MCF 10A (cell line): ENCODE results near the gene RIMS4. TPM values are rescaled to one million over a fixed set of nuclear protein-coding genes. Genes with fewer than 3 reads are reported as not detected.
A peak's percentile ranks its signal among the peaks of the same experiment; 100 is the strongest.

ENCODE experiments used
- BruUV-seq: library from RNA; stranded (reverse); fragments of 400-500 nt; replicated peaks from 2 replicates; lab custom pipeline; 2021; lab: Mats Ljungman, UMichigan
- CTCF ChIA-PET: fragments of 300-600 bp; sonication (Branson Sonifier 250); formaldehyde crosslinking; extraction: SDS; loops from one replicate; lab custom pipeline; 2021; ENCODE audit warnings: antibody characterized with exemption, inconsistent platforms; lab: Yijun Ruan, JAX
- POLR2A ChIA-PET: fragments of 300-600, 350-650 bp; sonication (Branson Sonifier 250); formaldehyde crosslinking; extraction: SDS; loops from one replicate; lab custom pipeline; 2020; ENCODE audit warnings: antibody characterized with exemption, inconsistent platforms; lab: Yijun Ruan, JAX
- DNase-seq: peaks from one replicate; pipeline ENCODE4 v3.0.0-alpha.2; 2018; ENCODE audit not compliant: unreplicated experiment
- H3K27ac Mint-ChIP-seq: one replicate; pipeline ENCODE4 v1.8.0; 2022; ENCODE audit warnings: mild to moderate bottlenecking, low read depth, mixed read lengths; ENCODE audit not compliant: unreplicated experiment
- H3K27me3 Mint-ChIP-seq: one replicate; pipeline ENCODE4 v1.8.0; 2022; ENCODE audit warnings: mixed read lengths; ENCODE audit not compliant: insufficient read depth, unreplicated experiment
- H3K36me3 Mint-ChIP-seq: one replicate; pipeline ENCODE4 v1.8.0; 2022; ENCODE audit warnings: mild to moderate bottlenecking, moderate library complexity, mixed read lengths; ENCODE audit not compliant: insufficient read depth, unreplicated experiment
- H3K4me1 Mint-ChIP-seq: one replicate; pipeline ENCODE4 v1.8.0; 2022; ENCODE audit warnings: mixed read lengths; ENCODE audit not compliant: insufficient read depth, unreplicated experiment
- H3K4me3 Mint-ChIP-seq: one replicate; pipeline ENCODE4 v1.8.0; 2022; ENCODE audit warnings: mild to moderate bottlenecking, moderate library complexity, mixed read lengths; ENCODE audit not compliant: unreplicated experiment
- H3K9me3 Mint-ChIP-seq: one replicate; pipeline ENCODE4 v1.8.0; 2022; ENCODE audit warnings: mixed read lengths; ENCODE audit not compliant: unreplicated experiment
- CTCF ChIP-seq: fragments of 200-600 bp; IDR thresholded peaks from one replicate; pipeline ENCODE4 v1.8.0; 2022; ENCODE audit warnings: antibody characterized with exemption, mild to moderate bottlenecking; ENCODE audit not compliant: unreplicated experiment
- intact Hi-C: fragments of 100-400 bp; cut with micrococcal nuclease; formaldehyde crosslinking; loops from 2 replicates; pipeline ENCODE4 v1.14.1; 2022
- total RNA-seq: library from RNA; stranded (reverse); gene quantifications from 2 replicates; pipeline ENCODE4 v1.2.3, GENCODE V29; 2022

RIMS4 gene
- total RNA-seq, 1 experiment from 2014 or later, result not detected

GRCh38 chr20:44714102-44714700 is 96.1 kb downstream of the RIMS4 start:
- peak overlapping the region; percentile 49 for H3K27ac Mint-ChIP-seq
- intact Hi-C loops, result no loop called here
- no TSS peak for BruUV-seq
- H3K4me3 Mint-ChIP-seq, result peak overlapping the region; percentile 24
- ChIA-PET POLR2A (interaction anchor here (0.9 to 9.2 kb wide), 9 partner anchors 8 to 171 kb away, joined by 3 to 138 read pairs (median 4); partner anchors contain the start of gene YWHAB), CTCF (interaction anchor here (0.9 to 6.6 kb wide), 6 partner anchors 9 to 51 kb away, joined by 3 to 78 read pairs (median 4); no protein-coding TSS in a partner anchor)
- no peaks in the 10 kb centered on the region for H3K27me3 Mint-ChIP-seq
- peaks cover 34% of the 10 kb centered on the region for H3K4me1 Mint-ChIP-seq
- H3K36me3 Mint-ChIP-seq, result peaks cover 15% of the 10 kb centered on the region
- H3K9me3 Mint-ChIP-seq, result no peaks in the 10 kb centered on the region
- no peak for DNase-seq
- no peak for TF ChIP-seq CTCF

GRCh38 chr20:44711237-44711636 is 99.1 kb downstream of the RIMS4 start:
- no peak overlapping the region for H3K4me3 Mint-ChIP-seq
- BruUV-seq, result no TSS peak
- CTCF ChIA-PET, result interaction anchor here (1.4 to 3.3 kb wide), 4 partner anchors 11 to 37 kb away, joined by 4 to 10 read pairs (median 8); no protein-coding TSS in a partner anchor
- no peaks in the 10 kb centered on the region for H3K9me3 Mint-ChIP-seq
- no peak for TF ChIP-seq CTCF
- no peak for DNase-seq
- no peaks in the 10 kb centered on the region for H3K27me3 Mint-ChIP-seq
- H3K27ac Mint-ChIP-seq, result peak overlapping the region; percentile 68
- H3K36me3 Mint-ChIP-seq, result peaks cover 7% of the 10 kb centered on the region
- peaks cover 28% of the 10 kb centered on the region for H3K4me1 Mint-ChIP-seq
- intact Hi-C loops, result no loop called here
- POLR2A ChIA-PET, result interaction anchor here (2.5 kb wide), 1 partner anchor 10 kb away, joined by 15 read pairs; no protein-coding TSS in a partner anchor

GRCh38 chr20:44709797-44710196 is 100.5 kb downstream of the RIMS4 start:
- Mint-ChIP-seq H3K27ac (no peak overlapping the region), H3K36me3 (peaks cover 6% of the 10 kb centered on the region), H3K9me3 (no peaks in the 10 kb centered on the region), H3K4me1 (peaks cover 27% of the 10 kb centered on the region), H3K4me3 (no peak overlapping the region), H3K27me3 (no peaks in the 10 kb centered on the region)
- ChIA-PET POLR2A (interaction anchor here (0.6 to 1.5 kb wide), 2 partner anchors 8 to 9 kb away, joined by 3 read pairs; no protein-coding TSS in a partner anchor), CTCF (interaction anchor here (0.6 to 3.3 kb wide), 4 partner anchors 9 to 123 kb away, joined by 3 to 10 read pairs (median 6); no protein-coding TSS in a partner anchor)
- intact Hi-C loops, result no loop called here
- TF ChIP-seq CTCF, result no peak
- DNase-seq, result no peak
- BruUV-seq, result no TSS peak

GRCh38 chr20:44709380-44709779 is 101.0 kb downstream of the RIMS4 start:
- DNase-seq, result no peak
- Mint-ChIP-seq H3K4me3 (no peak overlapping the region), H3K27me3 (no peaks in the 10 kb centered on the region), H3K9me3 (no peaks in the 10 kb centered on the region), H3K27ac (no peak overlapping the region), H3K4me1 (peaks cover 25% of the 10 kb centered on the region), H3K36me3 (peaks cover 6% of the 10 kb centered on the region)
- ChIA-PET POLR2A (interaction anchor here (0.6 to 1.6 kb wide), 4 partner anchors 8 to 510 kb away, joined by 3 to 5 read pairs (median 4); no protein-coding TSS in a partner anchor), CTCF (interaction anchor here (0.6 to 1.0 kb wide), 2 partner anchors 23 to 123 kb away, joined by 3 to 4 read pairs; no protein-coding TSS in a partner anchor)
- BruUV-seq, result no TSS peak
- TF ChIP-seq CTCF, result no peak
- intact Hi-C loops, result no loop called here
